Measurements from ENCODE around the gene OR2T3.
"Not testable (repeated sequence)": the region's sequence is repeated elsewhere in the genome, so short reads cannot be mapped to it uniquely, and the experiment has no call there.

OR2T3 gene

DNA sequence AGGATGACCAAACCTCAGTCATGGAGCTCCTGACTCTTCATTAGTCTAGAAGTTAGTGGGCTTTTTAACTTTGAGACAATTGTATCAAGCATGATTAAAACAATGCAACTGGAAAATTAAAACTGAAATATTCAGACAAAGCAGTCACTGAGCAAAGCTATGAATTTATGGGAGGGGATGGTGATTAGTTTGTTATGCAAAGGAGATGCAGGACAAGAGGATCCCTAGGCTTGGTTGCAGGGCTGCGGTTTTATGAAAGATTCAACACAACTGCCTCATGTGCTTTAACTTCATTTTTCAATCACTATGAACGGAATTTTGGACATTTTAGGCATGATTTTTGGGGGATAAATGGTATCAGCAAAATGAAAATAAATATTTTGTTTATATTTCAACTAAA, 1.0 kb upstream of the OR2T3 start:
- DNase-seq, result not testable (repeated sequence)

GRCh38 chr1:248475660-248476059, 2.5 kb downstream of the OR2T3 start:
- not testable (repeated sequence) for DNase-seq

GRCh38 chr1:248481686-248482579, 8.8 kb downstream of the OR2T3 start:
- not testable (repeated sequence) for DNase-seq

- not testable (repeated sequence) for DNase-seq
These were observed 15.1 kb downstream of the OR2T3 start, which contains the start of gene OR2T5 for GRCh38 chr1:248488289-248488688. Gene OR2T5, plus strand, starts transcription at chr1:248488589. Its CDS starts 0 bp downstream, at chr1:248488589.

- not testable (repeated sequence) for DNase-seq
These were observed 23.5 kb downstream of the OR2T3 start for GRCh38 chr1:248496661-248497060.

DNA sequence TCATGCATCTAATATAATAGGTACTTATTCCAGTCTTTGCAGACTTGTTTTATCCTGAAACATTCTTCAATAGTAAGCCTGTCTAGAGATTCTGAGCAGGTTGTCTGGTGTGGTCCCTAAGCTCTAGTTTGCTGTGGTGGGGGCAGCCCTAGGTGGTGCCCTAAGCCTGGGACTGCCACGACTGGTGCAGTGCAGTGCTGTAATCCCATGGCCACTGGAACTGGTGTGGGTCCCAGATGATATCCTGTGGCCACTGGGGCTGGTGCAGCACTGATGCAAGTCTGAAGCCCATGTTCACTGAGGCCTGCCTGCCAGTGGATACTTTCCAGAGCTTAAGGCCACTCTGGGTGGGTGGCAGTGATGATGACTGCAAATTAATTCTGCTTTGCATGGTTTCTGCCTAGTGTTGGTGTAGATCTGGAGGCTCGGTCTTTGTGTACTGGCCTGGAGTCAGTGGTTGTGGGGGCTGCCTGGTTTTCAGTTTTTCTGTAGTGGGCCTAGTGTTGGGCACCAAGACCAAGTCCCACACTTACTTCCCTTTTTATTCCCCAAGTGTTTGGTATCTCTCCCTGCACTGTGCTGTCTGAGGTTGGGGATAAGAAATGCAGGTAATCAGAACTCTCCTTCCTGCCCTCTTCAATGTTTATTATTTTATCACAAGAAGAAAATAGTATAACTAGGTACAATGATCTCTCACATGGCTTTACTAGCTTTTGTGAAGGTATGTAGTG, 27.3 kb downstream of the OR2T3 start:
- DNase-seq, result not testable (repeated sequence)

DNA sequence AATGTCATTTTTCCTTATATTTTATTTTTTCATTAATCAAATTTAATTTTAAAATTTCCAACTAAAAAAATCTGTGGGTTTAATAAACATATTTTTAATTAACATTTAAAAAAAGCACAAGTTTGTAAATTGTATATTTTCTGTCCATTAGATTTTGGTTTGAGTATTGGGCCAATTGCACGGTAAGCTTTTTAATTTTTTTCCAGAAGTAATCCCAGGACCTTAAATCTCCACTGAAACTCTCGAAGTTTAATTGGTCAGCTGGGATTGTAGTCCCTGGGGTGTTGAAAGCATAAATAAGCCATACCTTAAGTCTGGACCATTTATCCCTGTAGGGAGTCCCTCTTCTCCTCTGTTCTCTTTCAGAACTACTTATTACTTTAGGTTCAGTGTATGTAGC, 34.6 kb downstream of the OR2T3 start, which contains the start of gene OR2G6:
TSS of gene OR2G6 (plus strand) at position 301 of the 400 bp plus-strand sequence. CDS start 13,574 bp downstream, outside the sequence.
- not testable (repeated sequence) for DNase-seq

DNA sequence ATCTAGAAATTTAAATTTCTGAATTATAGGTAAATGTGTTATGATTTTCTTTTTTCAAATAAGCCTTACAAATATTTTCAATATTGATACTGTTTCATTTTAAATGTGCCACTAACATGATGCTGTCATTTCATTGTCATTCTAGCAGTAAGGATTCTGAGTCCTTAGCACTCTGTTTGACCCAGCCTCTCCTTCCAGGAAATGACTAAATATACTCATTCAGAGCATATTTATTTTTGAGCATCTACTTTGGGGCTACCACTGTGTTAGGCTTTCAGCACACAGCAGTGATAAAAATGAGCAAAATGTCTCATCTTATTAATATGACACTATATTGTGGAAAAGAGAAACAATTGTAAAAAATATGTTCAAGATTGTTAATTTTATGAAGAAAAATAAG, 37.1 kb downstream of the OR2T3 start:
- DNase-seq, result not testable (repeated sequence)

- no peak for DNase-seq
These were observed 48.7 kb downstream of the OR2T3 start for GRCh38 chr1:248521856-248522255.
